HEK293T (cell line): Measurements from ENCODE around the gene OR8K1.

Experiments
- CTCF ChIA-PET: fragments of 350-600 bp; formaldehyde crosslinking; extraction: SDS; loops from one replicate; lab custom pipeline; 2021; ENCODE audit warnings: antibody characterized with exemption, inconsistent platforms; lab: Yijun Ruan, JAX
- POLR2A ChIA-PET: fragments of 350-600 bp; formaldehyde crosslinking; extraction: SDS; loops from one replicate; lab custom pipeline; 2020; ENCODE audit warnings: antibody characterized with exemption, inconsistent platforms; lab: Yijun Ruan, JAX
- DNase-seq: peaks from one replicate; pipeline ENCODE4 v3.0.0; 2012; ENCODE audit warnings: mixed read lengths; ENCODE audit errors: extremely low spot score
- ARNT ChIP-seq: fragments of 450-650 bp; IDR thresholded peaks from 2 replicates; pipeline ENCODE4 v1.6.1; 2017; ENCODE audit warnings: mild to moderate bottlenecking
- BHLHE40 ChIP-seq: fragments of 450-650 bp; IDR thresholded peaks from 2 replicates; pipeline ENCODE4 v1.6.1; 2016; ENCODE audit warnings: mild to moderate bottlenecking, moderate library complexity, borderline replicate concordance
- CTBP1 ChIP-seq: fragments of 450-650 bp; IDR thresholded peaks from 2 replicates; pipeline ENCODE4 v1.6.1; 2016; ENCODE audit warnings: borderline replicate concordance
- ELF4 ChIP-seq: fragments of 450-650 bp; IDR thresholded peaks from 2 replicates; pipeline ENCODE4 v1.6.1; 2017; ENCODE audit warnings: antibody characterized with exemption
- FOXA1 ChIP-seq: fragments of 450-650 bp; IDR thresholded peaks from 2 replicates; pipeline ENCODE4 v1.6.1; 2016; ENCODE audit warnings: mild to moderate bottlenecking
- FOXK2 ChIP-seq: fragments of 450-650 bp; IDR thresholded peaks from 2 replicates; pipeline ENCODE4 v1.6.1; 2016; ENCODE audit warnings: mild to moderate bottlenecking
- FOXM1 ChIP-seq: fragments of 450-650 bp; IDR thresholded peaks from 2 replicates; pipeline ENCODE4 v1.6.1; 2017; ENCODE audit warnings: mild to moderate bottlenecking, borderline replicate concordance
- HDGF ChIP-seq: fragments of 450-650 bp; IDR thresholded peaks from 2 replicates; pipeline ENCODE4 v1.6.1; 2017; ENCODE audit warnings: antibody characterized with exemption, borderline replicate concordance
- L3MBTL2 ChIP-seq: fragments of 450-650 bp; conservative IDR thresholded peaks from 2 replicates; pipeline ENCODE4 v1.6.1; 2016; ENCODE audit warnings: mild to moderate bottlenecking
- LEF1 ChIP-seq: fragments of 450-650 bp; IDR thresholded peaks from 2 replicates; pipeline ENCODE4 v1.6.1; 2017; ENCODE audit warnings: mild to moderate bottlenecking, borderline replicate concordance
- NFRKB ChIP-seq: fragments of 450-650 bp; IDR thresholded peaks from 2 replicates; pipeline ENCODE4 v1.6.1; 2016; ENCODE audit warnings: mild to moderate bottlenecking, moderate library complexity
- SP1 ChIP-seq: fragments of 450-650 bp; IDR thresholded peaks from 2 replicates; pipeline ENCODE4 v1.6.1; 2017
- SUZ12 ChIP-seq: fragments of 450-650 bp; IDR thresholded peaks from 2 replicates; pipeline ENCODE4 v1.6.1; 2016; ENCODE audit warnings: mild to moderate bottlenecking
- TARDBP ChIP-seq: fragments of 450-650 bp; IDR thresholded peaks from 2 replicates; pipeline ENCODE4 v1.6.1; 2016
- ZNF384 ChIP-seq: fragments of 450-650 bp; IDR thresholded peaks from 2 replicates; pipeline ENCODE4 v1.6.1; 2016
- TF ChIP-seq, protein P1 (sequence below): fragments of 450-650 bp; IDR thresholded peaks from 2 replicates; pipeline ENCODE4 v1.6.1; 2016

The OR8K1 gene

DNA sequence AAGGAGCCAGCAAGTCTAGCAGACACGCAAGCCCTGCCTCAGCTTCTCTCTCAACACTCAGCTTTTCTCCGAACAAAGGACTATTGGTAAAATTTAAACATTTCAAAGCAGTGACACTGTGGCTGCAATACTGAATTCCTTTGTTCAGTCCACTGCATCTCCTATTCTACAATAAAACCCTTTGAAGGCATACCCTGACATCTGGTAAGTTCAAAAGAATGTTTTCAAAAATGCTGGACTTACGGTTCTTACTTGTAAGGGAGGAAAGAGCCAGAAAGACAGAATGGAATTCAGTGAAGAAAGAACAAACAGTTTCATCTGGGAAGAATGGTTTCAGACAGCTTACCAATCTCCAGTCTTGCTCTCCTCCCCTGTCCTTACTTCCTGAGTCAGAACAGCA is 12.7 kb upstream of the OR8K1 start:
- no peak for TF ChIP-seq SP1
- no peak for TF ChIP-seq ELF4
- no peak for TF ChIP-seq HDGF
- no peak for TF ChIP-seq ZNF384
- TF ChIP-seq SUZ12, result no peak
- no peak for TF ChIP-seq LEF1
- TF ChIP-seq BHLHE40, result no peak
- TF ChIP-seq, protein P1, sequence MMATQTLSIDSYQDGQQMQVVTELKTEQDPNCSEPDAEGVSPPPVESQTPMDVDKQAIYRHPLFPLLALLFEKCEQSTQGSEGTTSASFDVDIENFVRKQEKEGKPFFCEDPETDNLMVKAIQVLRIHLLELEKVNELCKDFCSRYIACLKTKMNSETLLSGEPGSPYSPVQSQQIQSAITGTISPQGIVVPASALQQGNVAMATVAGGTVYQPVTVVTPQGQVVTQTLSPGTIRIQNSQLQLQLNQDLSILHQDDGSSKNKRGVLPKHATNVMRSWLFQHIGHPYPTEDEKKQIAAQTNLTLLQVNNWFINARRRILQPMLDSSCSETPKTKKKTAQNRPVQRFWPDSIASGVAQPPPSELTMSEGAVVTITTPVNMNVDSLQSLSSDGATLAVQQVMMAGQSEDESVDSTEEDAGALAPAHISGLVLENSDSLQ, result no peak
- TF ChIP-seq L3MBTL2, result no peak
- no peak for TF ChIP-seq CTBP1
- no peak for TF ChIP-seq FOXK2
- TF ChIP-seq FOXA1, result no peak
- TF ChIP-seq TARDBP, result no peak
- no peak for TF ChIP-seq FOXM1
- TF ChIP-seq ARNT, result no peak
- ChIA-PET CTCF (no interaction called here), POLR2A (no interaction called here)
- DNase-seq, result no peak

DNA sequence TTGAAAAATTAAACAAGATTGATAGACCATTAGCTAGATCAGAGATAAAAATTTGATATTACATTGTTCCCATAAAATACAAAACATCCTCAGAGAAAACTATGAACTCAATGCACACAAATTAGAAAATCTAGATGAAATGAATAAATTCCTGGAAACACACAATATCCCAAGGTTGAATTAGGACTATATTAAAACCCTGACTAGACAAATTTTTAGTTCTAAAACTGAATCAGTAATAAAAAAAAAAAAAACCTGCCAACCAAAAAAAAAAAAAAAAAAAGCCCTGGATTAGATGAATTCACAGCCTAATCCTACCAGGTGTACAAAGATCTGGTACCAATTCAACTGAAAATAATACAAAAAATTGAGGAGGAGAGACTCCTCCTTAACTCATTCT is 5.5 kb upstream of the OR8K1 start:
- CTCF ChIA-PET, result no interaction called here
- TF ChIP-seq FOXA1 (no peak), ARNT (no peak), ZNF384 (no peak), SP1 (no peak), TARDBP (no peak), CTBP1 (no peak), BHLHE40 (no peak)
- TF ChIP-seq, protein P1, result no peak
- DNase-seq, result no peak

DNA sequence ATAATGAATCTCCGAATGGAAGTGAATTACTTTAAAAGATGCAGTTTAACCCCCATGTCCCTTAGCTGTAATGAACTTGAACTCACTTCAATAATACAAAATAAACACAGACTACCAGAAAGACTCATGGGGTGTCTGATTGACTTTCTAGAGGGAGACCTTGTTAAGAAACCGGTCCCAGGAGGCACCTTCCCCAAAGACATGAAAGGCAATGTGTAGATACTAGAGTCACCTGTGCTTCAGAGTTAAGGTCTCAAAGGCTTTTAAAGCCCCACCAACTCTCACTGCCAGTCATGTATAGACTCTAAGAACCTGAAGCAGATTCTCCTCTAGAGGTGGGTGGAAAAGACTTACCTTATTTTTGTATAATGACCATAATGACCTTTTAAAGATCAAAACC is 8.2 kb downstream of the OR8K1 start, which contains the start of gene OR8J1:
Gene OR8J1, plus strand, starts transcription at position 301 of the 400 bp plus-strand sequence. CDS start 5,956 bp downstream, outside the sequence.
- ChIA-PET POLR2A (no interaction called here), CTCF (no interaction called here)
- DNase-seq, result no peak
- TF ChIP-seq SP1 (no peak), FOXK2 (no peak), HDGF (no peak), L3MBTL2 (no peak), NFRKB (no peak), ZNF384 (no peak), BHLHE40 (no peak), ELF4 (no peak), CTBP1 (no peak), SUZ12 (no peak), LEF1 (no peak), ARNT (no peak)
- TF ChIP-seq, protein P1, result no peak

More for the DNA sequence above, 5.5 kb upstream of the OR8K1 start:
- POLR2A ChIA-PET, result no interaction called here

DNA sequence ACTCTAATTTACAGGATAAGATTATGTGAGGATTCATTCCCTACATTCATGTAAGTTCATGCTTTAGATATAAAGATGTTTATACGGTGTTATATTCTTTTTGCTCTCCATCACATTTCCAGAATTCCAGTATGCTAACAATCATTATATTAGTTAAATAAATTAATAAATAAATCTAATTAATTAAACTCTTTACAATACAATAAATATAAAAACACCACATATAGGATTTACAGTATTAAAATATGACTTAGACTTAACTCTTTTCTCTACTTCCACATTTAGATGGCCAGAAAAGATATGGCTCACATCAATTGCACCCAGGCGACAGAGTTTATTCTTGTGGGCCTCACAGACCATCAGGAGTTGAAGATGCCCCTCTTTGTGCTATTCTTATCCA is 29.5 kb downstream of the OR8K1 start, which contains the start of gene OR8U1:
Gene OR8U1, plus strand, starts transcription at position 301 of the 400 bp plus-strand sequence. Its CDS starts 0 bp downstream, at position 301.
- DNase-seq, result no peak
- CTCF ChIA-PET, result no interaction called here
- POLR2A ChIA-PET, result no interaction called here
- TF ChIP-seq ELF4, result no peak
- no peak for TF ChIP-seq SUZ12
- TF ChIP-seq, protein P1, result no peak
- TF ChIP-seq FOXK2, result no peak
- no peak for TF ChIP-seq LEF1
- no peak for TF ChIP-seq ZNF384
- no peak for TF ChIP-seq HDGF
- no peak for TF ChIP-seq BHLHE40
- TF ChIP-seq CTBP1, result no peak
- no peak for TF ChIP-seq ARNT
- no peak for TF ChIP-seq TARDBP
- no peak for TF ChIP-seq NFRKB
- TF ChIP-seq L3MBTL2, result no peak
- no peak for TF ChIP-seq SP1
- TF ChIP-seq FOXM1, result no peak
- TF ChIP-seq FOXA1, result no peak

DNA sequence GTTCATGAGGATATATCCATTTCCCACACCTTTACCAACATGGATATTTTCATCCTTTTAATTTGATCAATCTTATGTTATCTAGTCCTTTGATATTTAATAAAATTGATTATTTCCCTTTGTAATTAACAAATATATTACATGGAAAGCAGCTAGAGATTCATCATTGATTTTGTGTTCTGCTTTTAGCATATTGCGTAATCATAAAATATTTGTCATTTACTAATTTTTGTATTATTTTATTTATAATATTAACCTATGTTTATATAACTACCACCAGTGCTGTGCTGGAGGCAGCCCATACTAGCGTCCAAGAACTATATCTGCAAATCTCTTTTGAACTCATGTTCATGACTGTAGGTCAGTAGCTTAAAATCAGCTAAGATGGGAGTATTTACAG is 34.3 kb downstream of the OR8K1 start:
- TF ChIP-seq FOXK2 (no peak), SP1 (no peak), FOXM1 (no peak), CTBP1 (no peak), FOXA1 (no peak), NFRKB (no peak), ARNT (no peak), TARDBP (no peak)
- CTCF ChIA-PET, result no interaction called here
- DNase-seq, result no peak
- POLR2A ChIA-PET, result no interaction called here

DNA sequence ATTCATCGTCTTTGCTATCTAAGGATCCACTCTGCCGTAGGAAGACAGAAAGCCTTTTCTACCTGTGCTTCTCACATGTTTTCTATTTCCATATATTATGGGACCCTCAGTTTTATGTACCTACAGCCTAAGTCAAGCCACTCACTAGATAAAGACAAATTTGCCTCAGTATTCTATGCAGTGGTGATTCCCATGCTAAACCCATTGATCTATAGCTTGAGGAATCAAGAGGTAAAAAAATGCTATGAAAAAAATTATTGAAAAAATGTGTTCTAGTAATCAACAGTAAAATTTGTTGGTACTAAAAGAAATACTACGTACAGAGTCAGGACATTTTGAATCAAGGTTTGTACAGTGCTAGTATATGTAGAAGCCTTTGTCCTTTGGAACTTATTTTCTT is 48.5 kb downstream of the OR8K1 start:
- TF ChIP-seq LEF1 (no peak), ARNT (no peak), FOXM1 (no peak), FOXA1 (no peak), ELF4 (no peak), ZNF384 (no peak)
- ChIA-PET POLR2A (no interaction called here), CTCF (no interaction called here)
- DNase-seq, result no peak
